Tongue (tissue), 2 donors: ENCODE results near the gene NTM. TPM values are rescaled to one million over a fixed set of nuclear protein-coding genes. Genes with fewer than 3 reads are reported as not detected.

Experiments used
- DNase-seq: peaks from one replicate; pipeline ENCODE4 v3.0.0-alpha.2; 2015
- total RNA-seq: library from RNA; depleted of rRNA; stranded (reverse); fragments of >200 nt; gene quantifications from one replicate; pipeline ENCODE4 v1.2.3, GENCODE V29; 2014

The NTM gene
- total RNA-seq, 1 donor from 2014 or later, result 12.1 TPM

GRCh38 chr11:132114743-132115142, 744.3 kb downstream of the NTM start:
- DNase-seq, result no peak

- no peak for DNase-seq
Measured at GRCh38 chr11:132115454-132115853, 745.0 kb downstream of the NTM start.

GRCh38 chr11:132116516-132116915, 746.1 kb downstream of the NTM start:
- DNase-seq, result no peak

- DNase-seq, result no peak
Measured at GRCh38 chr11:132118661-132119060, 748.2 kb downstream of the NTM start.

GRCh38 chr11:132119573-132119972, 749.2 kb downstream of the NTM start:
- DNase-seq, result no peak

- DNase-seq, result no peak
Measured at GRCh38 chr11:132122735-132123134, 752.3 kb downstream of the NTM start.

- no peak for DNase-seq
Measured at GRCh38 chr11:132123449-132123848, 753.0 kb downstream of the NTM start.

GRCh38 chr11:132123854-132124835, 753.7 kb downstream of the NTM start:
- no peak for DNase-seq

- peak; percentile 86 for DNase-seq
Measured at GRCh38 chr11:132125988-132126871, 755.8 kb downstream of the NTM start.

GRCh38 chr11:132126973-132127899, 756.8 kb downstream of the NTM start:
- DNase-seq, result peak; percentile 95

GRCh38 chr11:132127900-132128288, 757.5 kb downstream of the NTM start:
- peak; percentile 37 for DNase-seq

GRCh38 chr11:132131047-132131446, 760.6 kb downstream of the NTM start:
- DNase-seq, result peak; percentile 66

- DNase-seq, result no peak
Measured at GRCh38 chr11:132131961-132132360, 761.5 kb downstream of the NTM start.

GRCh38 chr11:132134322-132134721, 763.9 kb downstream of the NTM start:
- DNase-seq, result no peak

GRCh38 chr11:132137289-132137980, 767.0 kb downstream of the NTM start:
- DNase-seq, result no peak

GRCh38 chr11:132137981-132138313, 767.5 kb downstream of the NTM start:
- DNase-seq, result no peak

- DNase-seq, result no peak
Measured at GRCh38 chr11:132139181-132139580, 768.8 kb downstream of the NTM start.

GRCh38 chr11:132140056-132140455, 769.6 kb downstream of the NTM start:
- no peak for DNase-seq

GRCh38 chr11:132142121-132142520, 771.7 kb downstream of the NTM start:
- DNase-seq, result no peak

- no peak for DNase-seq
Measured at GRCh38 chr11:132142554-132142953, 772.1 kb downstream of the NTM start.

- DNase-seq, result no peak
Measured at GRCh38 chr11:132147464-132147863, 777.0 kb downstream of the NTM start.
